Fibroblast of upper back skin (primary cell): Measurements from ENCODE around the gene HMGCR.

Experiments
- DNase-seq: peaks from one replicate; pipeline ENCODE4 v3.0.0-alpha.2; 2013

Gene HMGCR

GRCh38 chr5:75389430-75389829 lies 52.4 kb downstream of the HMGCR start:
- DNase-seq: no peak

DNA sequence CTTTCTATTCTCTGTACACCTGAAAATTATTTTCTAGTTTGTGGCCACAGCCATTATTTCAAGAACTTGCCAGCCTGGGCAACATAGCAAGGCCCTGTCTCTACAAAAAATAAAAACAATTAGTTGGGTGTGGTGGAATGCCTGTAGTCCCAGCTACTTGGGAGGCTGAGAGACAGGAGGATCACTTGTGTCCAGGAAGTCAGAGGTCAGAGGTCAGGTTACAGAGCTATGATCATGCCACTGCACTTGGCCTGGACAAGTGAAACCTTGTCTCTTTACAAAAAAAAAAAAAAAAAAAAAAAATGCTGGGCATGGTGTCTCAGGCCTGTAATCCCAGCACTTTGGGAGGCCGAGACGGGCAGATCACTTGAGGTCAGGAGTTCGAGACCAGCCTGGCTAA lies 58.3 kb downstream of the HMGCR start:
- no peak for DNase-seq

DNA sequence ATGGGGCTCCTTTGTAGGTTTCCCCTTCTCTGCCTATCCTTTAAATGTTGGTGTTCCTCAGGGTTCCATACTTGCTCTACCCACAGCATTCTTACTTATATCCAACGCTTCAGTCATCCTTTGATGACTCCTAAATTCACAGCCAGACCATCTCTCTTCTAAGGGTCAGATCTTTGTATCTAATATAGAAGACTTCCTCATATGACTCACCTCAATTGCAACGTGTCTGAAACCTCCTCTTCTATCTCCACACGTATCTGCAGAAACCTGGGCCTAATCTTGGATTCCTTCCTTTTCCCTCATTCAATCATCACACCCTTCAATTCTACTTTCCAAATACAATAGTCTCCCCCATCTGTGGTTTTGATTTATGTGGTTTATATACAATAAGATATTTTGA lies 68.3 kb downstream of the HMGCR start:
- peak; percentile 28 for DNase-seq
